ENCODE measurements around the gene SHROOM2.
A peak's percentile ranks its signal among the peaks of the same experiment; 100 is the strongest.

The SHROOM2 gene

DNA sequence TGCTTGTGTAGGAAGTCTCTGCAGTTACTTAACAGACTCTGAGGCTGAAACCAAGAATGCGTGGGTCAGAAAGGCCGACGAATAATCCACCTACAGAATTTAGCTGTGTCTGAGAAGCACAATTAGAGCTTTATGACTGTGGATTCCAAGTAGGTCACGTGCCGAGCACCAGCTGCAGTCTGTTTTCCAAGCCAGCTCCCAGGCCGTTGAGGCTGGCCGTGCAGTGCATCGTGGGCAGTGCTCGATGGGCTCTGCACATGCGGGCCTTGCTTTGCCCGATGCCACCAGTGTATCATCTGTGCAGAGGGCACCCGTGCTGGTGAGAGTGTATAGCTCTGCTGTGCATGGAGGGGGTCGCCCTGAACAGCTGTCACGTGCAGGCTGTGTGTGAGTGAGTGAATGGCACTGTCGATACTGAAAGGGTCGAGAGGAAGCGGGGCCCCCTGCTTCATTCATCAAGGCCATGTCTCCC lies 113.4 kb downstream of the SHROOM2 start:
- DNase-seq (ENCODE audit: low spot score): no peak

DNA sequence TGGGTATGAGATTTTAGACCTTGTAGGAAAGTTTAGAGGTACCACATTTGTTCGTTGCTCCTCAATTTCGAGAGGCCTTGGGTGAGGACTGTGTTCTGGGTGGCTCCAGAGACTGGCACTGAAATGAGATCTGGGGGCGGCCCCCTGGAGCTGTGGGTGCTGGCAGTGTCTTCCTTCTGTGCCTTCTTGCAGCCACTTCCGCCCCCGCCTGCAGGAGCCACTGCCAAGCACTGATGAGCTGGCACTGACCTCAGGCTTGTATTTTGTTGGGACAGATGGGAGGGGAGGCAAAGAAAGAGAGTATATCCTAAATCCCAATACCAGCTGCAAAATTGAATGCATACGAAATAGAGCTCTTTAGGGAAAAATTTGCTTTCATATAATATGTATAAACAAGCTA lies 116.4 kb downstream of the SHROOM2 start:
- DNase-seq (ENCODE audit: low spot score): no peak

DNA sequence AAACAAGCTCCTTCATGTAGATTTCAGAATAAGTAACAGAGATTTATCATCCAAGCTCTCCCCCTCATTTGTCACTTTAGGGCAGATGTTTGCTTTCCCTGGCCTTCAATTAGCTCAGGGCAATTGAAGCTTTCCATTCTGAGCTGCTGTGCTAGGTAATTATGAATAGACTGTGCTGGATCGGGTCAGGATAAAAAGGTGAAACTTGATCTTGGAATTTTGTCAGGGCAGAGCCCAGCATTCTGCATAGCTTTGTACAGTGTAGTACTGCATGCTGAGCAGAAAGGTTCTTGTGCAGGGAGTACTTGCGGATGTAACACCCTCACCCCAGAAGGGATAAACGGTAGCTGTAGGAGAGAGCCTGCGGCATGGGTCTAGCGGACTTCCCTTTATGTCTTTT lies 116.9 kb downstream of the SHROOM2 start:
- no peak for DNase-seq (ENCODE audit: low spot score)

DNA sequence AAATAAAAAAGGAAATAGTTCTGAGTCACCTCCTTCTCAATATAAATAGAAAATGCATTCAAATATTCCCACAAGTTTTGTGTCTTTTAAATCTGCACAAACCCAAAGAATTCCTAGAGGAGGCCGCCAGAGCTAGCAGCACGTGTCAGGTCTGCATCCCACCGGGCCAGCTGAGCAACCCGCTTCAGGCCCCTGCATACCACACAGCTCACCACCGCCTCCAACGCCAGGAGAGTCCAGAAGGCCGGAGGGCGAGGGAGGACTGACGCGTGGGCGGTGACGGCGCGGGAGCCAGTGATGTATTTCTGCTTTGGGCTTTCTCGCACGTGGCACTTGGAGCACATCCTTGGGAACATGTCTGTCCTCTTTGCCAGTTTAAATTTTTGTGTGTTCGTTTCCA lies 119.1 kb downstream of the SHROOM2 start:
- no peak for DNase-seq (ENCODE audit: low spot score)

DNA sequence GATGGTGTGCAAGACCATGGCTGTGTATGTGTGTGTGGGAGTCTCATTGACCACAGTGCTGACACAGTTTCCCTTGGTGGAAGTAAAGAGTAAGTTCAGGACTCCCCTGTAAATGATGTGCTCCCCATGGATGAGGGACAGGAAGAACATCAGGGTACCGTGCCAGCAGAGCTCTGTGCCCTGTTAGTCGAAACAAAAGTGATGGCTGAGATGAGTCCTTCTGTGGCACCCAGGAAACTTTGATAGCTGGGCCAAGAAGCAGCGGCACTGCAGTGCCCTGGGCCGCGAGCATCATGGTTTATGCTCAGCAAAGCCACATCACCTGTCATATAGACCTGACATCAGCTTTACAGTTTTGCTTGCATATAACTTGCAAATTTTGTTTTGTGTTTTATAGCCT lies 119.5 kb downstream of the SHROOM2 start:
- no peak for DNase-seq (ENCODE audit: low spot score)

DNA sequence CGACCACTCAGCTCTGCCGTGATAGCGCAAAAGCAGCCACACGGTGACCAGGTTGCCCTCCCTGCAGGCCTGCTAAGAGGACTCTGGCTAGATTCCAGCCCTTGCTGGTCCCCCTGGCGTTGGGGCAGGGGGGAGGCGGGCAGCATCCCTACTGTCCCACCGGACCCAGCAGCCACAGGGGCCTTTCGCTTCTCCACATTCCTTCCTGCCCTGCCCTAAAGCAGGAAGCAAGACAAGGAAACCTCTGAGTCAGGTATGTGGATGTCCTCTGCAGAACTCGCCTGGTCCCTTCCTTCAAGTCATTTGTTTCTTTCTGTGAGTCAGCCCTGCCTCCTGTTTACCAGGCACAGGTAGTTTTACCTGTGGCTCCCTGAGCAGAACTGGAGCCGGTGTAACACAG lies 120.7 kb downstream of the SHROOM2 start:
- DNase-seq (ENCODE audit: low spot score): peak; percentile 76

DNA sequence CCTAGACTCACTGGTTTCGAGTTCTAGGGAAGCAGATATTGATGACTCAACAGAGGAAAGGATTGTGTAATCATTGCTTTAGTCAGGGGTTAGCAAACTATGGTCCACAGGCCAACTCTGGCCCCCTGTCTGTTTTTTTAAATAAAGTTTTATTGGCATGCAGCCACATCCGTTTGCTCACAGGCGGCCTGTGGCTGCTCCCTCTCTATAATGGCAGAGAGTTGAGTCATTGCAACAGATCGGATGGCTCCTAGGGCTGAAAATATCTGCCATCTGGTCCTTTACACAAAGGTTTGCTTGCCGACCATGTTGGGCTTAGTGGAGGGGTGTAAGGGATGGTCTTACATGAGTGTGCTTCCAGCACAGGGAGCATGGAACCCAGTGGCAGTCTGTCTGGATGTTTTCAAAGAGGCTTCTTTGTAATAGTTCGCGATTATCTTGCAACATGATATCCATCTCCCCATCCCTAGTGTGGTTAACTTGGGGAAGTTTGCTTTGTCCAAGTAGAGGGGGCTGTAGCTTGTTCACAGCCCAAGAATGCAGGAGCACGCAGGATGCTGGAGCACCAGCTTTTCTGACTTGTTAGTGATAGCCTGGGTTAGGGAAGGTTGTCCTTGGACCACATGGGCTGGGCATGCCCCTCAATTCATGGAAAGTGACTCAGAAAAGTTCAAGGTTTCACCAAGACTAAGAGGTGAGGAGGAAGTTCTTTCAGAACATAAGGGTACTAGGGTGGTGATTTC lies 121.6 kb downstream of the SHROOM2 start:
- DNase-seq (ENCODE audit: low spot score): peak; percentile 46

DNA sequence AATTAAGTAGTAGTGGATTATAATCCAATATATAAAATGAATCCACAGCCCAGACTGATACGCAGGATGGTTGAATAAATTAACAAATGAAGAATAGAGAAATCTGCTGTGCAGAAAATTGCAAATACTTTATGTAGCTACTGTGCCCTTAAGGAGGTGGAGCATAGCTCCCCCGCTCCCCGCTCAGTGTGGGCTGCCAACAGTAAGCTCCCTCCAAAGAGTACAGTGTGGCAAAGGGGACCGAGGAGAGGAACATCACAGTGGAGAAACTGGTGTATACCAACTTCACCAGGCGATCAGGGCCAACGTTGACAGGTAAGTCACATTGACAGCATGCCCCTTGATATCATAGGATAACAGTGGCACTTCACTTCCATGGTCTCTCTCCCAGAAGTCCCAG lies 123.0 kb downstream of the SHROOM2 start:
- no peak for DNase-seq (ENCODE audit: low spot score)

DNA sequence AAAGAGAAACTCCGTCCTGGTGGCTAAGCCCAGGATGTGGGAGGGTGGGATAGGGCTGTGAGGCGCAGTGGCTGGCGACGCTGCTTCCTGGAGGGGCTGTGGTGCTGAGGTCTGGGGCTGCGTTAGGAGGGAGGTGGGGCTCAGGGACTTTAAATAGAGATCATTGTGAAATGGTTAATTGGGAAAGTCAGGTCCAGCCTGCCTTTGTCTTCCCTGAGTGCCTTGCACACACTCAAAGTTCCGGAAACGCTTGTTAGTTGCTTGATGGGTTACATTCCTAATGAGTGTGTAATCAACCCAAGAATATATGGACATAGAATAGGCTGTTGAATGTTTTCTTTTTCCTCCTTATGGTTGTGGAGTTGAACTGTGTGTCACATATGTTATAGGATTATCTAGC lies 125.3 kb downstream of the SHROOM2 start:
- peak; percentile 19 for DNase-seq (ENCODE audit: low spot score)

DNA sequence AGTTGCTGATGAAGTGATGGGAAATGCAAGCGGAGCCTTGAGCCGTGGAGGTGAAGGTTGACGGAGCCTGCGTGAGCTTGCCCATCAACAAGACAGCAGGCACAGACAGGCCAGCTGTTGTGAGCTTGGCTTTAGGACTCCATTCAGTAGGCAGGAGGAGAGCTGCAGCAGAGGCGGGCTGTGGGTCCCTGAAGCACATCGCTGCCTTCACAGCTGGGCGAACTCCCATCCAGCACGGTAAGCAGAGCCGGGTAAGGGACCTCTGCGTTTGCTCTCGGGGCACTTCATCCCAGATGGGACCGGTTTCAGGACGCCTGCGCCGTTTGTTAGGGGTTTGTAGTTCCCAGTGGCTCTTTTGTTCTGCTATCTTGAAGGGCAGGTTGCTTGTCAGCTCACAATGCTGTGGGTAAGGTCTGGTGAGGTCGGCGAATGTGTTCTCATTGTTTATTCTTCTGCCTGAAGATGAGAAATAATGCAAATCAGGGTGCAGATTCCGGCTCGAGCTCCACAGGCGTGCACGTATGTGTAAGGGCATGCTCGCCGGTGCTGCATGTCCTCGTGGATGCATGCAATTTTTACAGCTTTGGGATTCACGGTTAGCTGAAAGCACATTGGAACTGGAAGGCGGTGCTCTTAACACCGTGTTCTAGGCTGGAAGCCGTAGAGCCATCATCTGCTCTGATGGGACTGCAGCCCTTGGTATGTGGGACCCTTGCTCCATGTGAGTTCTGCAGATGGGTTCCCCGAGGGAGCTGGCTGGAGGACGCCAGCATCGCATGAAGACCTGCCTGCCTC lies 126.3 kb downstream of the SHROOM2 start:
- peak; percentile 1 for DNase-seq (ENCODE audit: low spot score)

DNA sequence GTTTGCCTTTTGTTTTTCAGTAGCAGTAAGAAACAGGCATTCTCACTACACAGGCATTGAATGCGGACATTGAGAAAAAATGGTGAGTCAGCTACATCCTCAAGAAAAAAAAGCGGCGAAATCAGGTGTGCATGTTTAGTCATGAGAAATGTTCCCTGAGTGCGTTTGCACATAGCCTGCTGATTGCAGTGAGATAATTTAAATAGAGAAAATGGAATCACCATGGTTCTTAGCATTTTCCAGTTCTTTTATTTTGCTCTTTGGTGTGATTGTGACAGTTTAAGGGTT lies 126.9 kb downstream of the SHROOM2 start:
- DNase-seq (ENCODE audit: low spot score): peak; percentile 4

DNA sequence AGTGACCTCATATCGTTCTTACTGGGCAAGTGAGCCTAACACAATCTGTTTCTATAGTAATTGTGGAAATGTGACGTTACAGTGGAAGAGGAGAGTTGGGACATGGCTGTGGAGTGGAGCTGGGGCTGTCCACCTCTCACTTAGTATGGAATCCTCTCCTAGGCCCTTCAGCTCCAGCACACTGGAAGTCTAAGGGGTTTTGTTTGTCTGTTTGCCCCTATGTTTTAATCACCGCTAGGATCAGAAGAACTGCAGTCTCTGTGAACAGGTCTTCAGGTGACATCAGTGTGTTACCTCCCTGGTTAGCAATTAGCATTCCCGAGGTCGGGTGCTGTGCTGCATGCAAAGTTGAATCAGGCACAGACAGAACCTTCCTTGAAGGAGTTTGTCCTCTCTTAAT lies 131.6 kb downstream of the SHROOM2 start:
- no peak for DNase-seq (ENCODE audit: low spot score)

DNA sequence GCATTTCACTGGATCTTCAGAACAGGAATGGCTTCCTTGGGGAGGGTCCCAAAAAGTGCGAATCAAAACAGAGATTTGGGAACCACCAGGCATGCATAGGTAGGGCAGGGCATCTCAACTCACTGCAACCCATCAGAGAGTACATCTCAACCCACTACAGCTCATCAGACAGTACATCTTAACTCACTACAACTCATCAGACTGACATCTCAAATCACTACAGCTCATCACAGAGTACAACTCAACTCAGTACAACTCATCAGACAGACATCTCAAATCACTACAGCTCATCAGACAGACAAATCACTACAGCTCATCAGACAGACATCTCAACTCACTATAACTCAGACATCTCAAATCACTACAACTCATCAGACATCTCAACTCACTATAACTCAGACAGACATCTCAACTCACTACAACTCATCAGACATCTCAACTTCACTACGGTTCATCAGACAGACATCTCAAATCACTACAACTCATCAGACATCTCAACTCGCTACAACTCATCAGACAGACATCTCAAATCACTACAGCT lies 133.5 kb downstream of the SHROOM2 start:
- DNase-seq (ENCODE audit: low spot score): peak; percentile 45

DNA sequence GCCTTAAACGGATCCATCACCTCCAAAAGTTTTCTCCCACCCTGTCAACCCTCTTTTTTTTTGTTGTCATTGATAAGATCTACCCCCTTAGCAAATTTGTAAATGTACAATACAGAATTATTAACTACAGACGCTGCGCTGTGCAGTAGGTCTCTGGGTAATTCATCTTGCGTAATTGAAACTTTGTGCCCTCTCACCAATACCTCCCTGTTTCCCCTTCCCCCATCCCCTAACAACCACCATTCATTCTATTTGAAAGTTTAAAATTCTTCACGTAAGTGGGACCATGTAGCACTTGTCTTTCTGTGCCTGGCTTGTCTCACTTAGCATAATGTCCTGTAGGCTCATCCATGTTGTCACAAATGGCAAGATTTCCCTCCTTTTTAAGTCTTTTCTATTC lies 135.2 kb downstream of the SHROOM2 start:
- no peak for DNase-seq (ENCODE audit: low spot score)

DNA sequence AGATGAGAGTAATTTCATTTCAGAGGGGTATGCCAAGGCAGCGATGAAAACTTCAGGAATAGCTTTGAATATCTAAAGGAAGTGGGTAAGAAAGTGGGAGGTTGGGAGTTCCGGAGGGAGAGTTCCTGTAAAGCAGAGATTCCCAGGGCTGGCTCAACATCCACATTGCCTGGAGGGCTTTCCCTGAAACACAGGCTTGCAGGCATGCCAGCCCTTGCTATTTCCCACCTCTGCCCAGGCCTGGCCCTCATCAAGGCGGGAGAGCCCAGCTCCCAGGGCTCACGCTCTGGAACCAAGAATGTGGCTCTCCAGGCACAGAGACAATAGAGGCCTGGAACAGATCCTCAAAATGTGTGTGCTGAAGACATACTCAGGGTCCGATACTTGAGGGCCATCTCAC lies 137.1 kb downstream of the SHROOM2 start:
- DNase-seq (ENCODE audit: low spot score): no peak

DNA sequence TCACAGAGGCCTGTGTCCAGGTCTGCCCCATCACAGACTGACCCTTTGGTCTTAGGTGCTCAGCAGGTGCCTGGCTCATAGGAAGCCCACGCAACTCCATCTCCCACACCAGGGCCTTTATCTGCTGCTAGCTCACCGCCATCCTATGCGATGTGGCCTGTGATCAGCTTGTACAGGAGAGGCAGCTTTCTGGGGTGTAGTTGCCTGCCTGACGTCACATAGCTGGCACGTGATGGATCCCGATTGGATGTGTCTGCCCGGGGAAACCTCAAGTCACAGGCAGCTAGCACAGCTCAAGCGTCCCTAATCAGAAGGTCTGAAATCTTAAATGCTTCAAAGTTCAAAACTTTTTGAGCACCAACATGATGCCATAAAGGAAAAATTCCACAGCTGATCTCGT lies 139.8 kb downstream of the SHROOM2 start:
- no peak for DNase-seq (ENCODE audit: low spot score)

DNA sequence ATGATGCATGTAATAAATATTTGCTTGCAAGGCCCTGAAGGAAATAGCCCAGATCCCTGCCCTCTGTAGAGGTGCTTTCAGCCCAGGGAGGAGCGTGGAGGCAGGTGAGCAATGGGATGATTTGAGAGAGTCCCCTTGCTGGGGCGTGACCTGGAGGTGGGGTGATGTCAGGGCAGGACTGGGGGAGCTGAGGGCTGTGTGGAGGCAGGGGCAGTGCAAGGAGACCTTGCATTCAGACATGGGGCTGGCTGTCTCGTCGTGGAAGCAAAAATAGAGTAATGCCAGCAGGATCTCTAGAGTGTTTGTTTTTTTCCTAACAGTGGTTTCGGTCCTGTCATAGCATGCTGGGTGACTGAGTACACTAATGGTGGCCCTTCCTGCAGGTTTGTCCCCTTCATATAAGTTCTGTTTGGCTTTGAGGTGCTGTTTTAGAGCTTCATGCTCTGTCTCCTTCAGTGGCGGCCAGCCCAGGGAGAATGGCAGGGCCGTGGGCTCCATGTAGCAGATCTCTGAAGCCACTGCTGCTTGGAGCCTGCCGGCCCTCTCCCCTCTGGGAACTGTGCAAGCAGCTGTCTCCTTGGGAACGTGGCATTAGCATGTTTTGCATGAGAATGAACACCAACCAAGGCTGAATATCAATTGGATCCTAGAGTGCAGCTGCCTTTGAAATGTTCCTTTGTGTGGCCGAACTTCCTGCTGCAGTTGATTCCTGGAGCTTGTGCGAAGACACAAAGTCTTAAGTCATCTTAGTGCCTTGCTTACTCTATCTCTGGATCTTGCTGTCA lies 141.7 kb downstream of the SHROOM2 start:
- no peak for DNase-seq (ENCODE audit: low spot score)

DNA sequence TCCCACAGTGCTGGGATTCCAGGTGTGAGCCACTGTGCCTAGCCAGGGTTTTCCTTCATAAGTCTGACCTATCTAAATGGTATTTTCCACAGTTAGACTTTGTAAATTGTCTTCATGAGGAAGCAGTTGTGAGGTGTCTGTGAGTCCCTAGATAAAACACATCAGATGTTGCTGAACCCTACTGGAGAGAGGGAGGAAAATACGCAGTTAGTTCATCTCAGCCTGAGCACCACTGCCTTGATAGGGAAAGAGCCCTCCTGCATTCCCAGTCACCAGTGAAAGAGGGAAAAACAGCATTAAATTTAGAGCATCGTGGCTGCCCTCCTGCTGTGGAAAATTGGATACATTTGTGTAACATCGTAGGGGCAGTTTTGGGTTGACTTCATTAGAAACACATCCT lies 149.2 kb downstream of the SHROOM2 start:
- DNase-seq (ENCODE audit: low spot score): no peak

DNA sequence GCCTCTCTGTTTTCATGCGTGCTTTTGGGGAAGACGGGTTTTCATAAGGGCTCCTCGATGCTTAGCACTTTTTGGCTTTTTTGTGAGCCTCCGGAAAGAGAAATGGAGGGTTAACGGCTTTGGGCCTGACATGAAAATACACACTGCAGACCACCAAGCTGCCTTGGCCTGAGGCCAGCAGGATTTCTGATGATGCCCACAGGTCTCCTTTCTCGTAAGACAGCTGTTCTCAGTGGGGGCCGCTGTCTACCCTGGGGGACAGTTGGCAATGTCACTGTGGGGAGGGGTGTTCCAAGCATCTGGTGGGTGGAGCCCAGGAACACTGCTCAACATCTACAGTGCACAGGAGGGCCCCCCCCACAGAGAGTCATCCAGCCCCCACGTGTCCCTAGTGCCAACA lies 151.5 kb downstream of the SHROOM2 start:
- DNase-seq (ENCODE audit: low spot score): no peak

DNA sequence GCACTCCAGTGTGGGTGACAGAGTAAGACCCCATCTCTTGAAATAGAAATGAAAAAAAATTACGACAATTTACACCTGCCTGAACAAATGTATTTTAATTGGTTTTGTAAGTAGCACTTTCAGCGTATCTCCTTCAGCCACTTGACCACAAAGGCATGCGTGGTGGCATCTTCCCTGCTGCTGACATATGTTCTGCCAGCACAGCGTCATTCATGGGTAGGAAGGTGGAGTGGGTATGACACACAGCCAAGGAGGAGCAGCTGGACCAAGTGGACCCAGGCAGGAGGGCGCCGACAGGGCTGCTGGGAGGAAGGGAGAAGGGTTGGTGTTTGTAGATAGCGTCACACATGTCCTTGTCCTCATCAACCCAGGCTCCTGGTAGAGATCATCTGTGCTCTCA lies 152.3 kb downstream of the SHROOM2 start:
- no peak for DNase-seq (ENCODE audit: low spot score)

DNA sequence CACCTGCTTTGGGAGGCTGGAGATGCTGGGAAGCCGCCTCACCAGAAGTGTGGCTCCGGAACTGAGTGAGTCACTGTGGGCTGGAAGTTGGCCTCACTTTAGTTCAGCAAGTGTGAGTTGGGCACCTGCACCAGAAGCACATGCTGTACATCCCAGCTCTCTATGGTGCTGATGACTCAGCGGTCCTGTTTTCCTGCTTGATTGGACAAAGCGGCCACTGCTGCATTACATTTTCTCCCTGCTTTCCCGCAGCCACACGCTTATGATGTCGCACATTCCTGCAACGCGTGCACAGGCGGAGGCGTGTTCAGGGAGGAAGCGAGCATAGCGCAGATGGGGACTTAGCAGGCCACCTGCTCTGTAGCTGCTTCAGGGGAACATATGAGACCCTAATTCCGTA lies 154.2 kb downstream of the SHROOM2 start:
- DNase-seq (ENCODE audit: low spot score): peak; percentile 80

DNA sequence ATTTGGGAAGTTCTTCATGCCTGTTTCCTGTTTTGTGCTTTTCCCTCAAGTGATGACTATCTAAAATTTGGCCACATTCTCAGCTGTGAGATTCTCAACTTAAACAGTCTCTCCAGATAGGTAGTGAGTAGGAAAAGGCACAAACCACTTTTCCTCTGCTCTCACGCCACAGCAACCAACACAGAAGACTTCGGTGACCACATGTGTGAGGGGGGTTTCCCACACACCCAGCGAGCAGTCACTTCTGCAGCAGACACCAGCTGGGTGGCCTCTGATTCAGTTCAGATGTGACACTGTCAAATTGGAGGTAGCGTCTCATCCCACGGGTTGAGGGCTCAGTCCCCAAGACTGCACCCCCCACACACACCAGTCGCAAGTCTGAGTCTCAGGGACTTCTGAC lies 155.9 kb downstream of the SHROOM2 start:
- DNase-seq (ENCODE audit: low spot score): no peak

DNA sequence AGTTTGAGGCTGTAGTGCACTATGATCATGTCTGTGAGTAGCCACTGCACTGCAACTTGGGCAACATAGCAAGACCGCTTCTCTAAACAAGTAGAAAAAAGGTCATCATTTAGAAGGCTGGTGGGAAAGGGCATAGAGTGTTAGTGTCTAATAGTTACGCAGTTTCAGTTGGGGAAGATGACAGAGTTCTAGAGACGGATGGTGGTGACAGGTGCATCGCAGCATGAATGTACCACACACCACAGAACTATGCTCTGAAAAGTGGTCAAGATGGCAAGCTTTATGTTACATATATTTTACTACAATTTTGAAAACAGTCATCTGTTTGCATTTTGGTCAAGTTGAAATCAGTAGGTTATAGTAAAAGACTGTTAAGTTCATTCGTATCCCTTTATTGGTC lies 157.2 kb downstream of the SHROOM2 start:
- DNase-seq (ENCODE audit: low spot score): no peak
